Measurements from ENCODE around the gene TMEM213.

Gene TMEM213

DNA sequence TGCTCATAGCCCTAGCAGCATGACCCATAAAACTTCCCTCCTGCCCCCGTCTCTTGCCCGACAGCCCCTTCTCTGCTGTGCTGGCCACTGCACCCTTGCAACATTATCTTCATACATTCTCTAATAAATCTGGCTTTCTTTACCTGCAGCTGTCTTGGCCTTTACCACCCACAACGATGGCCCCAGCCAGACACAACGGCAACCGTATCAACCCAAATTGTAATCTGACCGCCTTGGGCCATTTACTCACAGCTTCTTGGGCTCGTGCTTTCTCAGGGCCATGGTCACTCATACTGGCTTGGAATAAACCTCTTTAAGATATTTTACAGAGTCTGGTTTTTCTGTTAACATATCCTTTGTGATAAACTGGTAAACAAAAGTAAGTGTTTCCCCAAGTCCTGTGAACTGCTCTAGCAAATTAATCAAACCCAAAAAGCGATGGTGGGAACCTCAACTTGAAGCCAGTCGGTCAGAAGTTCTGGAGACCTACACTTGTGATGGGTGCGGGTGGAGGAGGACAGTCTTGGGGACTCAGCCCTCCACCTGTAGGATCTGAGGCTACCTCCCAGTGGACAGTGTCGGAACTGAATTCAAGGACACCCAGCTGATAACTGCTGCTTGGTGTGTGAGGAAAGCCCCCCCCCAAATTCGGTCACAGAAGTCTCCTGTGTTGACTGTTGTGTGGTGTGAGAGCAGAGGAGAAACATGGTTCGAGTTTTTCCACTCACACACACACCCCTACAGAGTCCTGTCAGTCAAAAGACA lies 87.8 kb downstream of the TMEM213 start:
- H3K36me3 ChIP-seq (ENCODE audit: insufficient read depth, low read length) = peaks cover 8% of the 10 kb centered on the region; the same call in 1 of the 2 replicates
- TF ChIP-seq EZH2phosphoT487 (IDR thresholded peaks at IDR 0.05; ENCODE audit: borderline replicate concordance) = no peak
- TF ChIP-seq, protein P1, sequence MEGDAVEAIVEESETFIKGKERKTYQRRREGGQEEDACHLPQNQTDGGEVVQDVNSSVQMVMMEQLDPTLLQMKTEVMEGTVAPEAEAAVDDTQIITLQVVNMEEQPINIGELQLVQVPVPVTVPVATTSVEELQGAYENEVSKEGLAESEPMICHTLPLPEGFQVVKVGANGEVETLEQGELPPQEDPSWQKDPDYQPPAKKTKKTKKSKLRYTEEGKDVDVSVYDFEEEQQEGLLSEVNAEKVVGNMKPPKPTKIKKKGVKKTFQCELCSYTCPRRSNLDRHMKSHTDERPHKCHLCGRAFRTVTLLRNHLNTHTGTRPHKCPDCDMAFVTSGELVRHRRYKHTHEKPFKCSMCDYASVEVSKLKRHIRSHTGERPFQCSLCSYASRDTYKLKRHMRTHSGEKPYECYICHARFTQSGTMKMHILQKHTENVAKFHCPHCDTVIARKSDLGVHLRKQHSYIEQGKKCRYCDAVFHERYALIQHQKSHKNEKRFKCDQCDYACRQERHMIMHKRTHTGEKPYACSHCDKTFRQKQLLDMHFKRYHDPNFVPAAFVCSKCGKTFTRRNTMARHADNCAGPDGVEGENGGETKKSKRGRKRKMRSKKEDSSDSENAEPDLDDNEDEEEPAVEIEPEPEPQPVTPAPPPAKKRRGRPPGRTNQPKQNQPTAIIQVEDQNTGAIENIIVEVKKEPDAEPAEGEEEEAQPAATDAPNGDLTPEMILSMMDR (conservative IDR thresholded peaks at IDR 0.05; ENCODE audit: low read length) = no peak; the same call in 1 of the 2 replicates
- H3K4me2 ChIP-seq (ENCODE audit: low read depth, low read length, poor library complexity, severe bottlenecking) = no peak overlapping the region
- no peaks in the 10 kb centered on the region for H3F3A ChIP-seq (ENCODE audit: low read depth)
- H3K9ac ChIP-seq (ENCODE audit: low read depth, low read length, poor library complexity, severe bottlenecking) = no peak overlapping the region
- H4K20me1 ChIP-seq (ENCODE audit: insufficient read depth, low read length, poor library complexity, severe bottlenecking) = no peaks in the 10 kb centered on the region
- H3K9me2 ChIP-seq (replicated peaks; ENCODE audit: low read depth, low read length) = no peaks in the 10 kb centered on the region
- no peaks in the 10 kb centered on the region for H3K79me2 ChIP-seq (ENCODE audit: insufficient read depth, low read length)
- no peaks in the 10 kb centered on the region for H3K27me3 ChIP-seq (ENCODE audit: insufficient read depth, low read length, poor library complexity, severe bottlenecking)
- H2AFZ ChIP-seq (ENCODE audit: low read length) = no peak overlapping the region
- no peak overlapping the region for H3K4me3 ChIP-seq (ENCODE audit: low read length, poor library complexity, severe bottlenecking)
- no peaks in the 10 kb centered on the region for H3K9me3 ChIP-seq (ENCODE audit: insufficient read depth, low read depth, low read length)
- no peaks in the 10 kb centered on the region for H3K4me1 ChIP-seq (ENCODE audit: insufficient read depth, low read length, poor library complexity, severe bottlenecking)

DNA sequence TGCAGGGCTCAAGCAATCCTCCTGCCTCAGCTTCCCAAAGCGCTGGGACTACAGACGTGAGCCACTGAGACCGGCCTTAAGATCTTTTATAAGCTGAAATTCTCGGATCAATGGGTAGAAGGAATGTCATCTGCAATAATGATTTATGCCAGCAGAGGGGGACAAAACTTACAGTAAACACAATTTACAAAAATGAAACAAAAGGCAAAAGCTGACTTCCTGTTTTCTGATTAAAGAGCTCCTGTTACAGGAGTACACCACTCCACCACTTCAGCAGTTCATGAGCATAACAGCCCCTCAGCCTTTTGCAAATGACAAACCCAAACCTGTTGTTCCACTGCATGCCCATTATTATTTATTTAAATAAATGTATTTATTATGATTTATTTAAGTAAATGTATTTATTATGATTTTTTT lies 88.7 kb downstream of the TMEM213 start:
- Histone ChIP-seq H3K79me2 (ENCODE audit: insufficient read depth, low read length) (no peaks in the 10 kb centered on the region), H3K9ac (ENCODE audit: low read depth, low read length, poor library complexity, severe bottlenecking) (no peak overlapping the region), H3K4me1 (ENCODE audit: insufficient read depth, low read length, poor library complexity, severe bottlenecking) (no peaks in the 10 kb centered on the region), H3K9me3 (ENCODE audit: insufficient read depth, low read depth, low read length) (no peaks in the 10 kb centered on the region), H3F3A (ENCODE audit: low read depth) (no peaks in the 10 kb centered on the region), H3K27me3 (ENCODE audit: insufficient read depth, low read length, poor library complexity, severe bottlenecking) (no peaks in the 10 kb centered on the region), H3K9me2 (replicated peaks; ENCODE audit: low read depth, low read length) (no peaks in the 10 kb centered on the region), H3K4me3 (ENCODE audit: low read length, poor library complexity, severe bottlenecking) (no peak overlapping the region), H2AFZ (ENCODE audit: low read length) (no peak overlapping the region), H3K36me3 (ENCODE audit: insufficient read depth, low read length) (no peaks in the 10 kb centered on the region; the same call in 1 of the 2 replicates), H3K4me2 (ENCODE audit: low read depth, low read length, poor library complexity, severe bottlenecking) (no peak overlapping the region), H4K20me1 (ENCODE audit: insufficient read depth, low read length, poor library complexity, severe bottlenecking) (no peaks in the 10 kb centered on the region)
- TF ChIP-seq EZH2phosphoT487 (IDR thresholded peaks at IDR 0.05; ENCODE audit: borderline replicate concordance) = no peak
- TF ChIP-seq, protein P1 (conservative IDR thresholded peaks at IDR 0.05; ENCODE audit: low read length) = peak; percentile 80

DNA sequence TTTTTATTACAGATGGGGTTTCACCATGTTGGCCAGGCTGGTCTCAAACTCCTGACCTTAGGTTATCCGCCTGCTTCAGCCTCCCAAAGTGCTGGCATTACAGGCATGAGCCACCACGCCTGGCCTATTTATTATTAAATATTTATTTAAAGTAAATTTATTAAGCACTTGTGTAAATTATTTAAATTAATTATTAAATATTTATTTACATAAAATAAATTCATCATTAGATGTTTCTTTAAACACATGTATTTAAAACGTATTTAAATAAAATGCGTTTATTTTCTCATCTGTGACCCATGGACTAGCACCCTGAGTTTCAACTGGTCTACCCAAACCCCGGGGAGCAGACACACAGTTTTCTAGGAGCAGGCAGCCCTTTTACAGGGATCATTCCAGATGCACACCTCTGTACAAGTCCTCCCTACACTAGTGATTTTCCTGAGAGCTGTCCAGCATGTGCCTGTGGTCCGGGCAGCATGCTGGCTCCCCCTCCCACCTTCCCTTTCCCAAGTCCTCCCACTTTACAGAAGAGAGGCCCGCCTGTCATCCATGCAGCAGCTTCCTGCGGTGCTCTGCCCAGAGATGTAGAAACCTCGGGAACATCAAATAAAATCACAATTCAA lies 89.4 kb downstream of the TMEM213 start:
- no peak overlapping the region for H3K4me2 ChIP-seq (ENCODE audit: low read depth, low read length, poor library complexity, severe bottlenecking)
- H3K4me3 ChIP-seq (ENCODE audit: low read length, poor library complexity, severe bottlenecking) = no peak overlapping the region
- no peaks in the 10 kb centered on the region for H3K4me1 ChIP-seq (ENCODE audit: insufficient read depth, low read length, poor library complexity, severe bottlenecking)
- H3K9me3 ChIP-seq (ENCODE audit: insufficient read depth, low read depth, low read length) = no peaks in the 10 kb centered on the region
- H2AFZ ChIP-seq (ENCODE audit: low read length) = no peak overlapping the region
- no peaks in the 10 kb centered on the region for H3K27me3 ChIP-seq (ENCODE audit: insufficient read depth, low read length, poor library complexity, severe bottlenecking)
- H3K36me3 ChIP-seq (ENCODE audit: insufficient read depth, low read length) = peaks cover 2% of the 10 kb centered on the region; the same call in 1 of the 2 replicates
- H3K9me2 ChIP-seq (replicated peaks; ENCODE audit: low read depth, low read length) = no peaks in the 10 kb centered on the region
- H4K20me1 ChIP-seq (ENCODE audit: insufficient read depth, low read length, poor library complexity, severe bottlenecking) = no peaks in the 10 kb centered on the region
- no peak for TF ChIP-seq EZH2phosphoT487 (IDR thresholded peaks at IDR 0.05; ENCODE audit: borderline replicate concordance)
- TF ChIP-seq, protein P1 (conservative IDR thresholded peaks at IDR 0.05; ENCODE audit: low read length) = no peak
- H3K79me2 ChIP-seq (ENCODE audit: insufficient read depth, low read length) = no peaks in the 10 kb centered on the region
- no peaks in the 10 kb centered on the region for H3F3A ChIP-seq (ENCODE audit: low read depth)
- H3K9ac ChIP-seq (ENCODE audit: low read depth, low read length, poor library complexity, severe bottlenecking) = no peak overlapping the region
